8988T (cell line): ENCODE results near the gene TCFL5.

Source experiments
- DNase-seq: peaks from one replicate; pipeline ENCODE4 v3.0.0; 2011

The TCFL5 gene

GRCh38 chr20:62794007-62794724, 67.5 kb downstream of the TCFL5 start:
- DNase-seq = peak; percentile 98

GRCh38 chr20:62793757-62794006, 67.9 kb downstream of the TCFL5 start:
- no peak for DNase-seq

- DNase-seq = no peak
Measured at GRCh38 chr20:62792940-62793756, 68.5 kb downstream of the TCFL5 start.

GRCh38 chr20:62792182-62792939, 69.3 kb downstream of the TCFL5 start:
- peak; percentile 21 for DNase-seq

- DNase-seq = peak; percentile 96
Measured at GRCh38 chr20:62791301-62792181, 70.1 kb downstream of the TCFL5 start.
